Central memory CD8-positive, alpha-beta T cell (primary cell): ENCODE data around the gene NR5A2.

Experiments
- ATAC-seq: fragments of 150-1000 bp; cut with Tn5 transposase; replicated peaks from 2 replicates; pipeline ENCODE4 v1.10.0; 2022; ENCODE audit warnings: mild to moderate bottlenecking, moderate FRiP score, moderate number of reproducible peaks; ENCODE audit not compliant: poor library complexity, severe bottlenecking; ENCODE audit errors: extremely low read depth
- DNase-seq, 2 donors: peaks; one replicate each; pipeline ENCODE4 v3.0.0; 2021; ENCODE audit warnings: low spot score in 2 of 2
- H3K27ac Mint-ChIP-seq: one replicate; pipeline ENCODE4 v1.8.0; 2022; ENCODE audit warnings: low read depth, mild to moderate bottlenecking, moderate library complexity, mixed read lengths
- H3K27me3 Mint-ChIP-seq: one replicate; pipeline ENCODE4 v1.8.0; 2022; ENCODE audit warnings: mixed read lengths
- H3K36me3 Mint-ChIP-seq: one replicate; pipeline ENCODE4 v1.8.0; 2022; ENCODE audit warnings: mild to moderate bottlenecking, moderate library complexity, mixed read lengths; ENCODE audit not compliant: insufficient read depth
- H3K4me1 Mint-ChIP-seq: one replicate; pipeline ENCODE4 v1.8.0; 2022; ENCODE audit warnings: mixed read lengths
- H3K4me3 Mint-ChIP-seq: one replicate; pipeline ENCODE4 v1.8.0; 2022; ENCODE audit warnings: mild to moderate bottlenecking, moderate library complexity, mixed read lengths
- H3K9me3 Mint-ChIP-seq: one replicate; pipeline ENCODE4 v1.8.0; 2022; ENCODE audit warnings: mixed read lengths

The NR5A2 gene

DNA sequence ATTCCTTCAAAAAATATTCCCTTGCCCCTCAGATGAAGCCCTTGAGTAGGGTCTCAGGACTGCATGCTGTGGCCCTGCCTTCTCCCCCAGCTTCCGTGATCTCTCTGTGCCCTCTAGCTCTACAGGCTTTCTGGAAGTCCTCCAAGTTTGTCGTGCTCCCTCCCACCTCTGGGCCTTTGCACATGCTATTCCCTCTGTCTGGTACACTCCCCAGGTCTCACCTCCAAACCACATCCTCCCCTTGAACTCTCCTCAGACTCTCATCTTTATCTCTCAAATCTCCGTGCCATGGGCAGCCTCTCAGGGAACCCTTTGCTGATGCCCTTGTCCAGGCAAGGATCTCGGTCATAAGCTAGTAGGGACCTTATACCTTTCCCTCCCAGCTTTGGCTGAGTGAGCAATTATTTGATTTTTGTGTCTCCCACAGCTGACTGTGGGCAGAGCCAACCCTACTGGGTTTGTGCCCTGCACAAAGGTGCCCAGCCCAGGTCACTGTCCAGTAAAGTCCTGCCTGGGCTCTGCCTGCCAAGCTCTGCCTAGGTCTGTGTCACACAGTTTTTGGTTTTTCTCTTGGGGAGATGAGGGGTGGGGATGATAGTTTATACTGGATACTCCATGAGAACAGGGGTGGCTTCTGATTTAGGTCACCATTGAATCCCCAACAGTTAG lies 194.2 kb downstream of the NR5A2 start:
- H3K9me3 Mint-ChIP-seq: no peaks in the 10 kb centered on the region

DNA sequence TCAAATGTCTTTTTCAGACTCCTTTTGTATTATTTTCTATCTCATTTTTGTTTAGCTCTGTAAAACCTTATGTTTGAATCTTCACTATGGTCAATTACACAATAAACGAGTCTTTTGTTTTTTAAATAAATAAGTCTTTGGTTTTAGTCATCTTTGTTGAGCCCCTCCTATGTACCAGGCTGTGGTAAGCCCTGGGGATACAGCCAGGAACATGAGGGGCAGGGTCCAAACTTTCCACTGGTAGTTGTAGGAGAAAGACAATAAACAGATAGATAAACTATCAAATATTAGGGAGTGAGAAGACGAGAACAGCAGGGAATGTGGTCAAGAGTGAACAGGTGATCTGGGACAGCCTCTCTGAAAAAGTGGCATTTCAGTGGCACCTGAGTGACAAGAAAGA lies 195.7 kb downstream of the NR5A2 start:
- H3K36me3 Mint-ChIP-seq: no peaks in the 10 kb centered on the region
- DNase-seq: no peak
- no peaks in the 10 kb centered on the region for H3K9me3 Mint-ChIP-seq
- no peak overlapping the region for H3K4me3 Mint-ChIP-seq
- ATAC-seq: no peak
- H3K27me3 Mint-ChIP-seq: no peaks in the 10 kb centered on the region
- H3K27ac Mint-ChIP-seq: no peak overlapping the region
- H3K4me1 Mint-ChIP-seq: peaks cover 29% of the 10 kb centered on the region

More for the DNA sequence above, 194.2 kb downstream of the NR5A2 start:
- no peak for DNase-seq
- H3K36me3 Mint-ChIP-seq: no peaks in the 10 kb centered on the region
- no peak for ATAC-seq
- H3K27ac Mint-ChIP-seq: no peak overlapping the region
- peaks cover 25% of the 10 kb centered on the region for H3K4me1 Mint-ChIP-seq
- no peak overlapping the region for H3K4me3 Mint-ChIP-seq
- H3K27me3 Mint-ChIP-seq: no peaks in the 10 kb centered on the region

DNA sequence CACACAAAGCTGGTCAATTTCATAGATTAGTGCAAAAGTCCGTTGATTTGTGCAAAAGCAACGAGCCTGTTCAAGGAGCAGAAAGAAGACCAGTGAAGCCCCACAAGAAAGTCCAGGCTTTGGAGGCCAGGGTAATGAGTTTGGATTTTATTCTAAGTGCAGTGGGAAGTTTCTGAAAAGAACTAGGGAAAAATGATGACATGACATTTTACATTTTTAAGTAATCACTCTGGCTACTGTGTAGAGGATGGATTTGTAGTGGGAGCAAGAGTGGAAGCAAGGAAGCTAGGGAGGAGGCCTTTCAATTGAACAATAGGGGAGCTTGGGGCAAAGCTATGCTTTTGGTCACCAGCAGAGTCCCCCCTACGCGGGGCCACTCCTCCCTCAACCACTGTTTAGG lies 196.1 kb downstream of the NR5A2 start:
- H3K27ac Mint-ChIP-seq: no peak overlapping the region
- no peak for ATAC-seq

DNA sequence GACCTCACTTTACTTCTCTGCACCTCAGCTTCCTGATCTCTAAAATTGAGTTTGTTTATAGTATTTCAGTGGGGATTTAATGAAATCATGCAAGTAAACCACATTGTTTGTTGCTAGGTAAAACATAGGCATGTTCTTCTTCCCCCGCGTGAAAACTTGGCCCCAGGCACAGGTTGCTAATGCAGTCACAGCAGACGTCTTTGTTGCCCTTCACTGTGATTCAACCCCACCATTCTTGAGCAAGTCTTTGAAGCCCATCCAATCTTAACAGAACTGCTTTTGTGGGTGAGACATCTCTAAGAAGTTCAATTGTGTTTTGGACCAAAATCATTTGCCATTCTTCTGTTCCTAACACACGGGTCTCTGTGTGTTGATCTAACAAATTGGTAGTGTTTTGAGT lies 196.8 kb downstream of the NR5A2 start:
- peaks cover 29% of the 10 kb centered on the region for H3K4me1 Mint-ChIP-seq
- no peaks in the 10 kb centered on the region for H3K27me3 Mint-ChIP-seq
- H3K9me3 Mint-ChIP-seq: no peaks in the 10 kb centered on the region
- no peaks in the 10 kb centered on the region for H3K36me3 Mint-ChIP-seq
- no peak for DNase-seq
- no peak overlapping the region for H3K27ac Mint-ChIP-seq
- no peak overlapping the region for H3K4me3 Mint-ChIP-seq
- no peak for ATAC-seq

More for the DNA sequence above, 196.1 kb downstream of the NR5A2 start:
- DNase-seq: no peak
- Mint-ChIP-seq H3K36me3 (no peaks in the 10 kb centered on the region), H3K4me1 (peaks cover 29% of the 10 kb centered on the region), H3K9me3 (no peaks in the 10 kb centered on the region), H3K4me3 (no peak overlapping the region), H3K27me3 (no peaks in the 10 kb centered on the region)

DNA sequence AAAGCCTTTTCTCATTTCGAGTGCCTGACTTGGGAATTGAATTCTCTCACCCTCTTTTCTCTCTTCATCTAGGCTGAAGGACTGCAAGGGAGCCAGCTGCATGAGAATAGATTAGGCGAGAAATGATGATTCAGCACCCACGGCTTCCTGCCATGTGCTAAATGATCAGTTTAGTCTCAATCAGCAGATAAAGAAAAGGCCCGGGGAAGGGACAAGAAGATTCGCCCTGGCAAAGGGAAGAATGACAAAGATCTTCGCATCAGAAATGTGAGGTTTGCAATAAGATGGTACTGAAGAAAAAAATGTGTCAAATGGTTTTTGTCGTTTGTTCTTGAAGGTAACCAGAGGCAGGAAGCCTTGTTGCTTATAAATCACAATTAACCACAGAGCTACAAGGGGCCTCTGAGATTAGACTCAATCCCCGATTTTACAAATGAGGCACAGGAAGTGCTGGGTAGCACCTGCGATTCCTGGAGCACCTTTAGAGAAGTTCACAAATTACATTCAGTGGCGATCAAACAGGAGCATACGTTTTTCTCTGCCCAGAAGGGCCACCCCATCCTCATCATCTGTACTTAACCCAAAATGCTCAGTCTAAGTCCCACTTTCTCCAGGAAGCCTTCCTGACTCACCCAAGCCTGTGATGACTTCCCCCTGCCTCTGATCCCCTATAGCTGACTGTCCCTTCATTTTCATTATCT lies 198.9 kb downstream of the NR5A2 start:
- Mint-ChIP-seq H3K36me3 (no peaks in the 10 kb centered on the region), H3K4me3 (peak overlapping the region; percentile 23), H3K4me1 (peaks cover 28% of the 10 kb centered on the region), H3K27ac (peak overlapping the region; percentile 19), H3K9me3 (no peaks in the 10 kb centered on the region), H3K27me3 (no peaks in the 10 kb centered on the region)
- DNase-seq (no peak), ATAC-seq (peak; percentile 62)

DNA sequence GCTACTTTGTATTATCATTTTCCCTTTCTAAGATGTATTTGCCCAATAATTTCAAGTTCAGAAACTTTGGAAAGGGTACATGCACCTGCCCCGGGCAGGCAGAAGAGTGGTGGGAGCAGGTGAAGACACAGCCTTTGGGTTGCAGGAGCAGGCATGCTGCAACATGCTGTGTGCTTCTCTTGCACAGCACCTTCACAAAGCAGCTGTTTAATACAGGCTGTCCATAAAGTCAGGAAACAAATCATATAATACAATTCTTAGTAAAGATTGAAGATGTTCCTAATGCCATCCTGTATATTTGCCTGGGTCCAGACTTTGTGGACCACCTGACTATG lies 199.4 kb downstream of the NR5A2 start:
- DNase-seq (no peak), ATAC-seq (no peak)
- H3K4me1 Mint-ChIP-seq: peaks cover 23% of the 10 kb centered on the region
- peak overlapping the region; percentile 23 for H3K4me3 Mint-ChIP-seq
- no peaks in the 10 kb centered on the region for H3K36me3 Mint-ChIP-seq
- no peaks in the 10 kb centered on the region for H3K27me3 Mint-ChIP-seq
- peak overlapping the region; percentile 19 for H3K27ac Mint-ChIP-seq
- H3K9me3 Mint-ChIP-seq: no peaks in the 10 kb centered on the region
